Measurements from ENCODE around the gene CDC20B.

The CDC20B gene

DNA sequence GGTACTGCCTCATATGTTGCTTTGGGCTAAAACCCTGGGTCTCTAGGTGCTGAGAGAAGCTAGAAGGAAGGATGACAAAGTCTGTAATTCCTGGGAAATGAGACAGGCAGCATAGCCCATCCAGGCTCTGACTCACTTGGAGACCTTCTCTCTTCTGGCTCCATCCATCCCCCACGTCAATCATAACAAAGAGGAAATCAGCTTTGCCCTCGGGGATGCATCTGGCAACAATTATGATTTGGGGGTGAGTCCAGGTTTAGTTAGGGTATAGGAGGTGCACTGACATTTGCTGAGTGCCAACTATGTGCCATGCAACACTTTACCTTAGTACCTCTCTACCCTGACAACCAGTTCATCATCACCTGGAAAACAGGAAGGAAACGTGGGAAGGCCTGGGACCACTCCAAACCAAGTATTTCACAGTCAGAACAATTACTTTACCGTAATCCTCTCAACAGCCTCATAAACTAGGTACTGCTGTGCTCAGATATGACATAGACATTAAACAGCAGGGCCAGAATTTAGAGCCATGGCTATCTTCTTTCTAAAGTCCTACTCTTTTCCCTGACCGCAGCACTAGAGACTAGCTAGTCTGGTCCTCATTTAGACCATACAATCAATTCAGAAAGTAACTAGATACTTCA, 109.6 kb downstream of the CDC20B start:
- TF ChIP-seq, protein P1, sequence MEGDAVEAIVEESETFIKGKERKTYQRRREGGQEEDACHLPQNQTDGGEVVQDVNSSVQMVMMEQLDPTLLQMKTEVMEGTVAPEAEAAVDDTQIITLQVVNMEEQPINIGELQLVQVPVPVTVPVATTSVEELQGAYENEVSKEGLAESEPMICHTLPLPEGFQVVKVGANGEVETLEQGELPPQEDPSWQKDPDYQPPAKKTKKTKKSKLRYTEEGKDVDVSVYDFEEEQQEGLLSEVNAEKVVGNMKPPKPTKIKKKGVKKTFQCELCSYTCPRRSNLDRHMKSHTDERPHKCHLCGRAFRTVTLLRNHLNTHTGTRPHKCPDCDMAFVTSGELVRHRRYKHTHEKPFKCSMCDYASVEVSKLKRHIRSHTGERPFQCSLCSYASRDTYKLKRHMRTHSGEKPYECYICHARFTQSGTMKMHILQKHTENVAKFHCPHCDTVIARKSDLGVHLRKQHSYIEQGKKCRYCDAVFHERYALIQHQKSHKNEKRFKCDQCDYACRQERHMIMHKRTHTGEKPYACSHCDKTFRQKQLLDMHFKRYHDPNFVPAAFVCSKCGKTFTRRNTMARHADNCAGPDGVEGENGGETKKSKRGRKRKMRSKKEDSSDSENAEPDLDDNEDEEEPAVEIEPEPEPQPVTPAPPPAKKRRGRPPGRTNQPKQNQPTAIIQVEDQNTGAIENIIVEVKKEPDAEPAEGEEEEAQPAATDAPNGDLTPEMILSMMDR (IDR thresholded peaks at IDR 0.05) = no peak
